Thyroid gland (tissue), 4 donors: ENCODE results near the gene ABCA13.

Experiments used
- CTCF ChIP-seq, 6 experiments: fragments of 200-600 bp in 3 of 6; fragments of 450-650 bp in 3 of 6; sonication (generic) in 3 of 6; IDR thresholded peaks; one replicate each; pipeline ENCODE4 v1.5.1; 2016 to 2019; ENCODE audit warnings: antibody characterized with exemption in 6 of 6, mild to moderate bottlenecking in 2 of 6, inconsistent platforms in 1 of 6, moderate library complexity in 1 of 6
- POLR2A ChIP-seq, 2 donors: fragments of 450-650 bp; IDR thresholded peaks; one replicate each; pipeline ENCODE4 v1.6.1; 2017; ENCODE audit warnings: antibody characterized with exemption in 2 of 2, mild to moderate bottlenecking in 2 of 2, moderate library complexity in 1 of 2

GRCh38 chr7:48505466-48505865, 334.2 kb downstream of the ABCA13 start:
- TF ChIP-seq POLR2A (IDR thresholded peaks at IDR 0.05) (no peak), CTCF (IDR thresholded peaks at IDR 0.05) (no peak)
